IMR-90 (cell line): Measurements from ENCODE around the gene CYTH2.

Source experiments
- CEBPB ChIP-seq: IDR thresholded peaks from 2 replicates; pipeline ENCODE4 v1.6.1; 2012; ENCODE audit warnings: low read depth, low read length, improper control_type of control experiment
- ELK1 ChIP-seq: fragments of 150-350 bp; IDR thresholded peaks from 2 replicates; pipeline ENCODE4 v1.6.1; 2016; ENCODE audit warnings: low read depth, mild to moderate bottlenecking, low read length, moderate library complexity, borderline replicate concordance
- POLR2A ChIP-seq: IDR thresholded peaks from 2 replicates; pipeline ENCODE4 v1.6.1; 2012; ENCODE audit warnings: mild to moderate bottlenecking, low read depth, low read length
- RAD21 ChIP-seq: IDR thresholded peaks from 2 replicates; pipeline ENCODE4 v1.6.1; 2012; ENCODE audit warnings: low read length, improper control_type of control experiment
- SMC3 ChIP-seq: fragments of 150-350 bp; IDR thresholded peaks from 2 replicates; pipeline ENCODE4 v1.6.1; 2016; ENCODE audit warnings: low read depth, mild to moderate bottlenecking, antibody characterized with exemption, low read length, moderate library complexity
- TF ChIP-seq, protein P1 (sequence below): conservative IDR thresholded peaks from 2 replicates; pipeline ENCODE4 v1.5.1; 2012; ENCODE audit warnings: mild to moderate bottlenecking, low read depth, low read length, improper control_type of control experiment

GRCh38 chr19:48512504-48513288 lies 43.5 kb downstream of the CYTH2 start:
- TF ChIP-seq, protein P1, sequence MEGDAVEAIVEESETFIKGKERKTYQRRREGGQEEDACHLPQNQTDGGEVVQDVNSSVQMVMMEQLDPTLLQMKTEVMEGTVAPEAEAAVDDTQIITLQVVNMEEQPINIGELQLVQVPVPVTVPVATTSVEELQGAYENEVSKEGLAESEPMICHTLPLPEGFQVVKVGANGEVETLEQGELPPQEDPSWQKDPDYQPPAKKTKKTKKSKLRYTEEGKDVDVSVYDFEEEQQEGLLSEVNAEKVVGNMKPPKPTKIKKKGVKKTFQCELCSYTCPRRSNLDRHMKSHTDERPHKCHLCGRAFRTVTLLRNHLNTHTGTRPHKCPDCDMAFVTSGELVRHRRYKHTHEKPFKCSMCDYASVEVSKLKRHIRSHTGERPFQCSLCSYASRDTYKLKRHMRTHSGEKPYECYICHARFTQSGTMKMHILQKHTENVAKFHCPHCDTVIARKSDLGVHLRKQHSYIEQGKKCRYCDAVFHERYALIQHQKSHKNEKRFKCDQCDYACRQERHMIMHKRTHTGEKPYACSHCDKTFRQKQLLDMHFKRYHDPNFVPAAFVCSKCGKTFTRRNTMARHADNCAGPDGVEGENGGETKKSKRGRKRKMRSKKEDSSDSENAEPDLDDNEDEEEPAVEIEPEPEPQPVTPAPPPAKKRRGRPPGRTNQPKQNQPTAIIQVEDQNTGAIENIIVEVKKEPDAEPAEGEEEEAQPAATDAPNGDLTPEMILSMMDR = no peak
- TF ChIP-seq POLR2A (no peak), CEBPB (peak; percentile 42; the same call in 1 of the 2 replicates), SMC3 (no peak), RAD21 (no peak), ELK1 (no peak)
